DND-41 (cell line): ENCODE data around the gene ERO1B.

Experiments used
- EZH2 ChIP-seq: IDR thresholded peaks from 3 replicates; pipeline ENCODE4 v1.6.1; 2012; ENCODE audit warnings: borderline replicate concordance, low read depth, mild to moderate bottlenecking, moderate library complexity, low read length, inconsistent platforms; ENCODE audit not compliant: severe bottlenecking
- TF ChIP-seq, protein P1 (sequence below): IDR thresholded peaks from 2 replicates; pipeline ENCODE4 v1.5.1; 2012; ENCODE audit warnings: borderline replicate concordance, low read length, moderate library complexity, mild to moderate bottlenecking; ENCODE audit not compliant: poor library complexity, severe bottlenecking; ENCODE audit errors: extremely low read depth

DNA sequence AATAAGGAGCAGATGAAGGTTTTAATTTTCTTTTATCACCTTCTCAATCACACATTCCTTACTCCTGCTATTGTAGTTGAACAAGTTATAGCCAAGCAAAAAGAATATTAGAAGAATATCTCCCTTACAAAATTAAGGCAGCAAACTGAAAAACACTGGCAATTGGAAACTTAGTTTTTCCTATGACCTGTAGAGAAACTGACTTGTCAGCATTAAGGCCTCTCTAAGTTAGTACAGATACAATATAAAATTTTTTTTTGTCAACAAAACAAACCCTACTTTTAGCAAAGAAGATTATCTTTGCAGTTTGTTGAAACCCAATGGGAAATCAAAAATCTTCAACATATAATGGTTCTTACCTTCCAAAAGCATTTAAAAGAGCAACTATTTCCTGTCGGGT, 61.3 kb downstream of the ERO1B start:
- TF ChIP-seq, protein P1, sequence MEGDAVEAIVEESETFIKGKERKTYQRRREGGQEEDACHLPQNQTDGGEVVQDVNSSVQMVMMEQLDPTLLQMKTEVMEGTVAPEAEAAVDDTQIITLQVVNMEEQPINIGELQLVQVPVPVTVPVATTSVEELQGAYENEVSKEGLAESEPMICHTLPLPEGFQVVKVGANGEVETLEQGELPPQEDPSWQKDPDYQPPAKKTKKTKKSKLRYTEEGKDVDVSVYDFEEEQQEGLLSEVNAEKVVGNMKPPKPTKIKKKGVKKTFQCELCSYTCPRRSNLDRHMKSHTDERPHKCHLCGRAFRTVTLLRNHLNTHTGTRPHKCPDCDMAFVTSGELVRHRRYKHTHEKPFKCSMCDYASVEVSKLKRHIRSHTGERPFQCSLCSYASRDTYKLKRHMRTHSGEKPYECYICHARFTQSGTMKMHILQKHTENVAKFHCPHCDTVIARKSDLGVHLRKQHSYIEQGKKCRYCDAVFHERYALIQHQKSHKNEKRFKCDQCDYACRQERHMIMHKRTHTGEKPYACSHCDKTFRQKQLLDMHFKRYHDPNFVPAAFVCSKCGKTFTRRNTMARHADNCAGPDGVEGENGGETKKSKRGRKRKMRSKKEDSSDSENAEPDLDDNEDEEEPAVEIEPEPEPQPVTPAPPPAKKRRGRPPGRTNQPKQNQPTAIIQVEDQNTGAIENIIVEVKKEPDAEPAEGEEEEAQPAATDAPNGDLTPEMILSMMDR: no peak
- TF ChIP-seq EZH2: no peak
